ENCODE results near the gene CEACAM21. TPM values are rescaled to one million over a fixed set of nuclear protein-coding genes. Genes with fewer than 3 reads are reported as not detected.

CEACAM21 gene
- total RNA-seq, 4 donors from 2014 or later: 0.60 to 2.2 (median 0.87) TPM; not detected in 1

- Histone ChIP-seq H3K36me3 (no peaks in the 10 kb centered on the region), H3K4me3 (peak overlapping the region in 2 of 4 donors; percentile 24 to 37), H3K9me3 (peaks cover 0 to 3% (median 0%) of the 10 kb centered on the region in 4 donors), H3K27me3 (peaks cover 0 to 9% of the 10 kb centered on the region in 2 donors), H3K4me1 (peaks cover 0 to 15% (median 2%) of the 10 kb centered on the region in 4 donors), H3K27ac (peak overlapping the region in 3 of 4 donors; percentile 51 to 80 (median 66))
- no peak for DNase-seq (ENCODE audit: low spot score in 2 of 2)
- TF ChIP-seq POLR2A (IDR thresholded peaks at IDR 0.05) (peak in 1 of 2 donors; percentile 40), EP300 (IDR thresholded peaks at IDR 0.05) (peak in 1 of 2 donors; percentile 37), CTCF (IDR thresholded peaks at IDR 0.05) (no peak)
- 17 to 22% methylated on average over 9 of the region's 9 CpGs for WGBS, 2 donors
These were observed 26.8 kb upstream of the CEACAM21 start for GRCh38 chr19:41548954-41549688.

- peaks cover 0 to 15% (median 2%) of the 10 kb centered on the region in 4 donors for H3K4me1 ChIP-seq
These were observed 26.1 kb upstream of the CEACAM21 start for GRCh38 chr19:41549884-41550283.

GRCh38 chr19:41551212-41551610 is 24.8 kb upstream of the CEACAM21 start:
- H3K4me1 ChIP-seq: peaks cover 0 to 15% (median 0%) of the 10 kb centered on the region in 4 donors
- H3K36me3 ChIP-seq: no peaks in the 10 kb centered on the region
- peaks cover 0 to 6% (median 0%) of the 10 kb centered on the region in 4 donors for H3K9me3 ChIP-seq
- peak overlapping the region in 2 of 4 donors; percentile 56 to 80 for H3K27ac ChIP-seq
- WGBS, 2 donors: 87 to 92% methylated on average over 9 of the region's 9 CpGs
- TF ChIP-seq POLR2A (IDR thresholded peaks at IDR 0.05) (no peak), EP300 (IDR thresholded peaks at IDR 0.05) (no peak), CTCF (IDR thresholded peaks at IDR 0.05) (no peak)
- peak overlapping the region in 1 of 4 donors; percentile 37 for H3K4me3 ChIP-seq
- peaks cover 0 to 12% of the 10 kb centered on the region in 2 donors for H3K27me3 ChIP-seq
- DNase-seq (ENCODE audit: low spot score in 2 of 2): no peak

More at GRCh38 chr19:41549884-41550283, 26.1 kb upstream of the CEACAM21 start:
- DNase-seq (ENCODE audit: low spot score in 2 of 2): no peak
- Histone ChIP-seq H3K4me3 (peak overlapping the region in 2 of 4 donors; percentile 24 to 37), H3K27me3 (peaks cover 0 to 9% of the 10 kb centered on the region in 2 donors), H3K27ac (peak overlapping the region in 2 of 4 donors; percentile 51 to 80), H3K9me3 (peaks cover 0 to 6% (median 0%) of the 10 kb centered on the region in 4 donors), H3K36me3 (no peaks in the 10 kb centered on the region)
- no peak for TF ChIP-seq POLR2A (IDR thresholded peaks at IDR 0.05)
- no peak for TF ChIP-seq CTCF (IDR thresholded peaks at IDR 0.05)
- no peak for TF ChIP-seq EP300 (IDR thresholded peaks at IDR 0.05)
- WGBS, 2 donors: 72 to 74% methylated on average over 5 of the region's 5 CpGs

- Histone ChIP-seq H3K4me1 (peaks cover 0 to 11% (median 0%) of the 10 kb centered on the region in 4 donors), H3K36me3 (no peaks in the 10 kb centered on the region), H3K27ac (peak overlapping the region in 3 of 4 donors; percentile 21 to 80 (median 56)), H3K4me3 (peak overlapping the region in 1 of 4 donors; percentile 37), H3K9me3 (peaks cover 0 to 6% (median 0%) of the 10 kb centered on the region in 4 donors), H3K27me3 (peaks cover 0 to 7% of the 10 kb centered on the region in 2 donors)
- no peak for DNase-seq (ENCODE audit: low spot score in 2 of 2)
- TF ChIP-seq POLR2A (IDR thresholded peaks at IDR 0.05) (no peak), CTCF (IDR thresholded peaks at IDR 0.05) (no peak), EP300 (IDR thresholded peaks at IDR 0.05) (no peak)
- 61 to 70% methylated on average over 6 of the region's 6 CpGs for WGBS, 2 donors
These were observed 24.3 kb upstream of the CEACAM21 start for GRCh38 chr19:41551711-41552110.

- H3K36me3 ChIP-seq: no peaks in the 10 kb centered on the region
- DNase-seq (ENCODE audit: low spot score in 2 of 2): no peak
- TF ChIP-seq POLR2A (IDR thresholded peaks at IDR 0.05) (no peak), EP300 (IDR thresholded peaks at IDR 0.05) (no peak), CTCF (IDR thresholded peaks at IDR 0.05) (no peak)
- peaks cover 0 to 8% (median 0%) of the 10 kb centered on the region in 4 donors for H3K4me1 ChIP-seq
- H3K4me3 ChIP-seq: no peak overlapping the region
- WGBS, 2 donors: 65 to 72% methylated on average over 6 of the region's 6 CpGs
- H3K9me3 ChIP-seq: peaks cover 0 to 6% (median 0%) of the 10 kb centered on the region in 4 donors
- H3K27me3 ChIP-seq: peaks cover 0 to 4% of the 10 kb centered on the region in 2 donors
- H3K27ac ChIP-seq: peak overlapping the region in 3 of 4 donors; percentile 21 to 80 (median 56)
These were observed 23.4 kb upstream of the CEACAM21 start for GRCh38 chr19:41552558-41552957.

Data from tibial nerve (tissue), 4 donors.